Duodenal mucosa (tissue), 2 donors: Measurements from ENCODE around the gene AKTIP.
A peak's percentile ranks its signal among the peaks of the same experiment; 100 is the strongest.
"Not testable (repeated sequence)": the region's sequence is repeated elsewhere in the genome, so short reads cannot be mapped to it uniquely, and the experiment has no call there.

Experiments used
- H3K27ac ChIP-seq: one replicate; pipeline ENCODE4 v1.7.0; 2013; ENCODE audit warnings: low read depth, low read length
- H3K27me3 ChIP-seq, 2 donors: one replicate each; pipeline ENCODE4 v1.7.0; 2013; ENCODE audit warnings: low read length in 2 of 2, control low read depth in 1 of 2; ENCODE audit not compliant: insufficient read depth in 2 of 2, control insufficient read depth in 1 of 2
- H3K36me3 ChIP-seq, 2 donors: one replicate each; pipeline ENCODE4 v1.7.0; 2013; ENCODE audit warnings: low read length in 2 of 2, control low read depth in 1 of 2; ENCODE audit not compliant: insufficient read depth in 2 of 2, control insufficient read depth in 1 of 2
- H3K4me1 ChIP-seq, 2 donors: one replicate each; pipeline ENCODE4 v1.7.0; 2013; ENCODE audit warnings: low read length in 2 of 2, control low read depth in 1 of 2; ENCODE audit not compliant: insufficient read depth in 2 of 2, control insufficient read depth in 1 of 2
- H3K4me3 ChIP-seq, 2 donors: one replicate each; pipeline ENCODE4 v1.7.0; 2013; ENCODE audit warnings: low read length in 2 of 2, low read depth in 1 of 2
- H3K9ac ChIP-seq, 2 donors: one replicate each; pipeline ENCODE4 v1.7.0; 2013; ENCODE audit warnings: low read length in 2 of 2, low read depth in 1 of 2
- H3K9me3 ChIP-seq, 2 donors: one replicate each; pipeline ENCODE4 v1.7.0; 2013; ENCODE audit warnings: low read length in 2 of 2, control low read depth in 1 of 2; ENCODE audit not compliant: control insufficient read depth in 1 of 2

Gene AKTIP

GRCh38 chr16:53502331-53503269 is at the start of gene AKTIP:
AKTIP (minus strand) TSS chr16:53503209; CDS start chr16:53500259, 2,950 bp downstream.
- peak within 1 kb of the TSS; percentile 53 to 75 for H3K9ac ChIP-seq
- H3K9me3 ChIP-seq, result no peaks in the 10 kb centered on the region
- peak within 1 kb of the TSS; percentile 97 for H3K27ac ChIP-seq
- H3K27me3 ChIP-seq, result no peaks in the 10 kb centered on the region
- peak within 1 kb of the TSS; percentile 86 for H3K4me3 ChIP-seq
- H3K4me1 ChIP-seq, result peaks cover 32 to 34% of the 10 kb centered on the region in 2 donors
- H3K36me3 ChIP-seq, result peaks cover 10 to 14% of the 10 kb centered on the region in 2 donors

- H3K36me3 ChIP-seq, result no peaks in the 10 kb centered on the region
- H3K9ac ChIP-seq, result no peak overlapping the region
- H3K27me3 ChIP-seq, result peaks cover 4 to 6% of the 10 kb centered on the region in 2 donors
- H3K4me1 ChIP-seq, result no peaks in the 10 kb centered on the region
- H3K4me3 ChIP-seq, result no peak overlapping the region
- no peaks in the 10 kb centered on the region for H3K9me3 ChIP-seq
- no peak overlapping the region for H3K27ac ChIP-seq
These were observed 47.1 kb upstream of the AKTIP start for GRCh38 chr16:53549970-53550690.

- Histone ChIP-seq H3K27me3 (peaks cover 0 to 6% of the 10 kb centered on the region in 2 donors), H3K9ac (no peak overlapping the region), H3K4me3 (no peak overlapping the region), H3K36me3 (no peaks in the 10 kb centered on the region), H3K4me1 (no peaks in the 10 kb centered on the region), H3K9me3 (no peaks in the 10 kb centered on the region), H3K27ac (no peak overlapping the region)
These were observed 44.0 kb upstream of the AKTIP start for GRCh38 chr16:53546988-53547391.

GRCh38 chr16:53545433-53545832 is 42.4 kb upstream of the AKTIP start:
- Histone ChIP-seq H3K4me3 (no peak overlapping the region), H3K27me3 (peaks cover 0 to 6% of the 10 kb centered on the region in 2 donors), H3K36me3 (no peaks in the 10 kb centered on the region), H3K9me3 (no peaks in the 10 kb centered on the region), H3K9ac (no peak overlapping the region), H3K27ac (no peak overlapping the region), H3K4me1 (no peaks in the 10 kb centered on the region)

GRCh38 chr16:53542283-53542682 is 39.3 kb upstream of the AKTIP start:
- peak overlapping the region in 1 of 2 donors; percentile 23 for H3K4me3 ChIP-seq

GRCh38 chr16:53541326-53541725 is 38.3 kb upstream of the AKTIP start:
- Histone ChIP-seq H3K4me1 (no peaks in the 10 kb centered on the region), H3K4me3 (no peak overlapping the region), H3K27me3 (no peaks in the 10 kb centered on the region), H3K9ac (no peak overlapping the region), H3K27ac (no peak overlapping the region), H3K36me3 (no peaks in the 10 kb centered on the region), H3K9me3 (no peaks in the 10 kb centered on the region)

More at GRCh38 chr16:53542283-53542682, 39.3 kb upstream of the AKTIP start:
- H3K27me3 ChIP-seq, result no peaks in the 10 kb centered on the region
- no peak overlapping the region for H3K27ac ChIP-seq
- H3K9ac ChIP-seq, result no peak overlapping the region
- H3K9me3 ChIP-seq, result no peaks in the 10 kb centered on the region
- no peaks in the 10 kb centered on the region for H3K36me3 ChIP-seq
- H3K4me1 ChIP-seq, result no peaks in the 10 kb centered on the region

- not testable (repeated sequence) for H3K27me3 ChIP-seq, H3K9ac ChIP-seq, H3K4me1 ChIP-seq, H3K4me3 ChIP-seq, H3K27ac ChIP-seq, H3K9me3 ChIP-seq, H3K36me3 ChIP-seq
These were observed 37.0 kb upstream of the AKTIP start for GRCh38 chr16:53539759-53540718.

GRCh38 chr16:53539346-53539745 is 36.3 kb upstream of the AKTIP start:
- not testable (repeated sequence) for H3K27ac ChIP-seq, H3K9me3 ChIP-seq, H3K4me3 ChIP-seq, H3K27me3 ChIP-seq, H3K4me1 ChIP-seq, H3K9ac ChIP-seq, H3K36me3 ChIP-seq

- H3K4me1 ChIP-seq, result no peaks in the 10 kb centered on the region
- H3K4me3 ChIP-seq, result no peak overlapping the region
- H3K9me3 ChIP-seq, result no peaks in the 10 kb centered on the region
- no peaks in the 10 kb centered on the region for H3K36me3 ChIP-seq
- H3K27me3 ChIP-seq, result no peaks in the 10 kb centered on the region
- no peak overlapping the region for H3K27ac ChIP-seq
- H3K9ac ChIP-seq, result no peak overlapping the region
These were observed 34.6 kb upstream of the AKTIP start for GRCh38 chr16:53537626-53538025.
